Stimulated activated CD8-positive, alpha-beta memory T cell treated with anti-CD3 and anti-CD28 coated beads, Interleukin-12 subunit alpha, Interleukin-12 subunit beta, amount 100 ng/mL, for 24 hours (primary cell): ENCODE measurements around the gene IL25.
"Not testable (repeated sequence)": the region's sequence is repeated elsewhere in the genome, so short reads cannot be mapped to it uniquely, and the experiment has no call there.

ENCODE experiments used
- DNase-seq: peaks from one replicate; pipeline ENCODE4 v3.0.0-alpha.2; 2020; ENCODE audit errors: extremely low read depth

The IL25 gene

GRCh38 chr14:23372509-23372908 is at the start of gene IL25:
Gene IL25 (plus strand): TSS chr14:23372809.
- no peak for DNase-seq

GRCh38 chr14:23323838-23324454 is 48.7 kb upstream of the IL25 start:
- DNase-seq = no peak

- no peak for DNase-seq
Observed at GRCh38 chr14:23324455-23324846, 48.2 kb upstream of the IL25 start.

- no peak for DNase-seq
Observed at GRCh38 chr14:23324993-23325392, 47.6 kb upstream of the IL25 start.

GRCh38 chr14:23325746-23326145 is 46.9 kb upstream of the IL25 start:
- not testable (repeated sequence) for DNase-seq

GRCh38 chr14:23326491-23327332 is 45.9 kb upstream of the IL25 start:
- no peak for DNase-seq

GRCh38 chr14:23327947-23328744 is 44.5 kb upstream of the IL25 start:
- DNase-seq = no peak

- DNase-seq = no peak
Observed at GRCh38 chr14:23335623-23336022, 37.0 kb upstream of the IL25 start.

GRCh38 chr14:23339506-23340268 is 32.9 kb upstream of the IL25 start:
- DNase-seq = no peak

- DNase-seq = no peak
Observed at GRCh38 chr14:23344481-23344880, 28.1 kb upstream of the IL25 start.

- no peak for DNase-seq
Observed at GRCh38 chr14:23345987-23346692, 26.5 kb upstream of the IL25 start.

GRCh38 chr14:23346693-23347405 is 25.8 kb upstream of the IL25 start:
- DNase-seq = no peak

GRCh38 chr14:23347406-23348296 is 25.0 kb upstream of the IL25 start:
- DNase-seq = no peak

- DNase-seq = no peak
Observed at GRCh38 chr14:23348297-23348655, 24.3 kb upstream of the IL25 start.

- DNase-seq = no peak
Observed at GRCh38 chr14:23349156-23349845, 23.3 kb upstream of the IL25 start.

- DNase-seq = no peak
Observed at GRCh38 chr14:23351681-23352505, 20.7 kb upstream of the IL25 start.

GRCh38 chr14:23352506-23353432 is 19.8 kb upstream of the IL25 start, which contains the start of gene SLC22A17:
Gene SLC22A17 (minus strand): TSS chr14:23352887.
- no peak for DNase-seq
